GM19099 (cell line): ENCODE results near the gene C16orf74.
A peak's percentile ranks its signal among the peaks of the same experiment; 100 is the strongest.

Experiments used
- POLR2A ChIP-seq: IDR thresholded peaks from 3 replicates; pipeline ENCODE4 v1.6.1; 2011; ENCODE audit warnings: low read depth; ENCODE audit not compliant: insufficient read length; ENCODE audit errors: extremely low read depth

C16orf74 gene

DNA sequence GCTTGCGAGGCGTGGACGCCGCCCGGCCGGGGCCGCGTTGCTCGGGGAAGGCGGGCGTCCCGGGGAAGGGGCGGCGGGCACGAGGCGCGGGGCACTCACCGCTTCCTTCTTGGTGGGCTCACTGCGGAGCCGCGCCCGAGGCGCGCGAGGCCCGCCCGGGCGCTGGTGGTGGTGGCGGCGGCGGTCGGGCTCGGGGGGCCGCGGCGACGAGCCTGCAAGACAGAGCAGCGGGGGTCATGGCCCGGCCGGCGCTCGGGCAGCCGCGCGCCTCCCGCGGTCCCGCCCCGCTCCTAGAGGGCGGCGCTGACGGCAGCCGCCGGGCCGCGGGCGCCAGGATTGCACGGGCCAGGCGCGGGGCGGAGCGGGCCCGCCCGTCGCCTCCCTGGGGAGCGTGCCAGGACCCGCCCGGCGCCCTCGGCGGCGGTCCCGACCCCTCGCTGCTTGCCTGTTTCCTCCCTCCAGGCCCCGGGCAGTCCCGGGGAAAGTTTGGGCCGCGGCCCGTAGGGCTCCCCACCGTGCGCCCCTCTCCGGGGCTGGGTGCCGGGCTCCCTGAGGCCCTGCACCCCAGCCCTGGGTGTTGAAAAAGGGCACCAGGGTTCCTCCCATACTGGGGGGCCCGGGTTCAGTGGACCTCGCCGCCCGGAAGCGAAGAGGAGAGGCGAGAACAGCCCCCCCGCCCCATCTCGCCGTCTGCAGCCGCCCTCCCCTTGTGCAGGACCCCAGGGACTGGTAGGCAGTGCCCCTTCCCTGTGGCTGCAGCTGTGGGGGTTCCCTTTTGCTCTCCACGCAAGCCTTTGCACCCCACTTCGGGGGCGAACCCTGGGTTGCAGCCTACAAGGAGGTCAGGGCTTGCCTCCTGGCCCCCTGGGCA, at the start of gene C16orf74:
Gene C16orf74, minus strand, starts transcription at position 270 of the 871 bp plus-strand sequence. CDS start 15,879 bp downstream, outside the sequence.
- TF ChIP-seq POLR2A = peak; percentile 10

DNA sequence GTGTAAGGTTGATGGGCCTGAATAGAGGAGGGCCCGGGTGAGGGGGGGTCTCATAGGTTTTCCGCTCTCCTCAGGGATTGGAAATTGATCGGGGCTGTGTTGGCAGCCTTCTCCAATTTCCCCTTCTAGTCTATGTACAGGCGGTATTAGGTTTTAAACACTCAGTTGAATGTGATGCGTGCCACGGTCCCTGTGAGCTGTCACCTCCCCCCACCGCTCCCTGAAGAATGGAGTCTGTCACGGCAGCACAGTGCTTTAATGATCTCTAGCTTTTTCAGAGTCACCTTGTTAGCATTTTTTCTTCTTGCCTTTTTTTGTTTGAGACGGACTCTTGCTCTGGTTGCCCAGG, 49.4 kb upstream of the C16orf74 start:
- no peak for TF ChIP-seq POLR2A

DNA sequence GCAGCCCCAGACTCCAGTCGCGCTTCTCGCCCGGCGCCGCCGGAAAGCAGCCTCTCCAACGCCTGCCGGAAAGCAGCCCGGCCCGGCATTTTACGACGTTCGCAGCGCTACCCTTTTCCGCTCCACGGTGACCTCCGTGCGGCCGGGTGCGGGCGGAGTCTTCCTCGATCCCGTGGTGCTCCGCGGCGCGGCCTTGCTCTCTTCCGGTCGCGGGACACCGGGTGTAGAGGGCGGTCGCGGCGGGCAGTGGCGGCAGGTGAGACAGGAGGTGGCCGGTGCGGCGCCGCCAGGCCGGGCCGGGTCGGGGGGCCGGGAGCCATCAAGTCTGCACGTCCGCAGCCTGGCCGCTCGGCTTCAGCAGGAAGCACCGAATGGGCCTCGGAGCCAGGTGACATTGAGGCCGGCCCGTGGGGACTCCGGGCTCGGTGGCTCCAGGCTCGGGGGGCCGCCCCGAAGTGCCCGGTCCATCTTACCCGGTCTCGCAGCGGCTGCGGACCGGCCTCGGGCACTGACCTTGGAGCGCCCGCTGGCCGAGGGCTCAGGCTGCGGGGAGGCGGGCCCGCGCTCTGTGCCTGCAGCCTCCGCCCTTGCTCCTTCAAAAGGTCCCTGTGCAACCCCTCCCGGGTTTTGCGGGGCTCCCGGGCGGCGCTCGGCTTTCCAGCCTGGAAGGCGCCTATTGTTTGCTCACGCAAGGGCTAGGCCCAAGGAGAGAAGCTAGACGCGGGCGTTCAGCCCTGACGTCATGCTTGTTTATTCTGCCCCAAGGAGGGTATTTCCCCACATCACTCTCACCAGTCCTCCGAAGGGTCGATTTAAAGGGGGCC, 48.8 kb upstream of the C16orf74 start, which contains the start of the genes COX4I1 and EMC8:
Gene COX4I1, plus strand, starts transcription at position 199 of the 824 bp plus-strand sequence. CDS start 1,511 bp downstream, outside the sequence.
Gene EMC8, minus strand, starts transcription at position 48 of the 824 bp plus-strand sequence. CDS start 249 bp downstream, outside the sequence.
- TF ChIP-seq POLR2A = peak; percentile 92

DNA sequence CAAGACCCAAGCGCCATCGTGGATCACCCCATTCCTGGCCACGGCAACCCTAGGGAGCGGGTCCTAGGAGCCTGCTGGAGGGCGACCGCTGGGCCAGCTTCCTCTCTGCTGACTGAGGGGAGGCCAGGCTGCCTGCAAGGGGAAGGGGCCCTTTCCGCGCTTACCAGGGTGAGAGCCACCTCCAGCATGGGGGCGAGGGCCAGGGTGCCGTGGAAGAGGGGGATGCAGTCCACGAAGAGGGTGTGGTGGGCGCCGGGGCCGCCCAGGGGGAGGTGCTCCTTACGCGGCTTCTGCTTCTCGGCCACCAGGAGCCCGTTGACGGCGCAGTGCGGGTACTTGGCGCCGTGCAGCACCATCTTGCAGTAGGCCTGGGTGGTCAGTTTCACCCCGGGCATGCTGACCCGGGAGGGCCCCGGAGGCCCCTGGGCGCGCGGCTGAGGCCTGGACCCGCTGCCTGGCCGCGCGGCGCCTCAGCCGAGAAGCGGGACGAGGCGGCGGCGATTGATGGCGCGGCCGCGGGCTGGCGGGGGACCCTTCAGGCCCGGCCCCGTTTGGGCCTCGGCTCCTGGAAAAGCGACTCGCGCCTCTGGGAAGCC, 48.1 kb upstream of the C16orf74 start:
- TF ChIP-seq POLR2A = no peak

DNA sequence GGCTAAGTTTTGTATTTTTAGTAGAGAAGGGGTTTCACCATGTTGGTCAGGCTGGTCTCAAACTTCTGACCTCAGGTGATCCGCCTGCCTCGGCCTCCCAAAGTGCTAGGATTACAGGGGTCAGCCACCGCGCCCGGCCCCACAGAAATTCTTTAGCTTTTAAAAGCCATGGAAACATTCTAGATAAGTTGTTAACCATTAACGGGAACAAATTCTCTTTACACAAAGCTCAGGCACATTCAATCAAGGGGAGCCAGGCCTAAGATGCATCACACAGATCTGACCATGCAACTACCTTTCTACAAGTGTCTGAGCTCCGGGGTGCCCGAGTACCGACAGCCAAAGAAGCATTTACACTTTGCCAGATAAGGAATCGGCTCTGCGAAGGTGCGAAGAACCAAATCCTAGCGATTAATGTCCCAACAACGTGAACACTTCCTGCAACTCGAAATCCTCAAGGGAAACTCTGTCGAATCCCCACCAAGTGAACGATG, 47.4 kb upstream of the C16orf74 start:
- TF ChIP-seq POLR2A = no peak

GRCh38 chr16:85796599-85796998, 45.7 kb upstream of the C16orf74 start:
- no peak for TF ChIP-seq POLR2A

DNA sequence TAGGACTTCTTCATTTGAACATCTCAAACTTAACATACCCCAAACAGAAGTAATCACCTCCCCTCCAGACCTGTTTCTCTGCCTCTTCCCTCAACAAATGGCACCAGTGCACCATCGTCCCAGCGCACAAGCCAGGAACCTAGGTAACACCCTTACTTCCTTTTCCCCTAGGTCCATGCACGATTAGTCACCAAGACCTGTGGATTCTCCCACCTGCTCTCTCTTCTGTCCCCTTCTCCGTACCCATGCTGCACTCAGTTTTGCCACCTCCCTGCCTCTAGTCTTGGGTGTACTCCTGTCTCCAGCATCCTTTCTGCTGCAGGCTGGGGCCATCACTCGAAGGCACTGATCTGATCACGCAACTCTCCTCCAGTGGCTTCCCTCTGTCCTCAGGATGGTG, 45.3 kb upstream of the C16orf74 start:
- no peak for TF ChIP-seq POLR2A

GRCh38 chr16:85794696-85795095, 43.8 kb upstream of the C16orf74 start:
- no peak for TF ChIP-seq POLR2A

- no peak for TF ChIP-seq POLR2A
Measured at GRCh38 chr16:85793662-85794298, 42.9 kb upstream of the C16orf74 start.

GRCh38 chr16:85789773-85790172, 38.9 kb upstream of the C16orf74 start:
- TF ChIP-seq POLR2A = no peak

DNA sequence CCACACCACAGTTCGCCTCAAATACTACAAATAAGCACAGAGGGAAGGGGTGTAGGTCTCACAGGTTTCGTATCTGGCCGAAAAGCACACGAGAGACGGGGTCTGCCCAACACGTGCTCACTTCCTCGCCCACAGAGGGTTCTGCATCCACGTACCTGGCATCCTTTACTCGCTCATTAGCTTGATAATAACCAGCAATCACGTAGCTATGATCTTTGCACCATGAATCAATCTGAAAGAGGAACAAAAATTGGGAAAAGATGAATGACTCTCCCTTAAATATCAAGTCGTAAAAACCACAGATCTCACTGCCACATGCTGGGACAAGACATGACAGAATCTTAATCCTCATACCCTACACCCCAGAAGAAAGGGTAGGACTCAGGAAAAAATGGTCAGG, 37.9 kb upstream of the C16orf74 start:
- TF ChIP-seq POLR2A = no peak

GRCh38 chr16:85785927-85786326, 35.0 kb upstream of the C16orf74 start:
- no peak for TF ChIP-seq POLR2A

GRCh38 chr16:85784813-85785212, 33.9 kb upstream of the C16orf74 start:
- no peak for TF ChIP-seq POLR2A

GRCh38 chr16:85783441-85783840, 32.5 kb upstream of the C16orf74 start:
- TF ChIP-seq POLR2A = no peak

GRCh38 chr16:85782451-85782850, 31.6 kb upstream of the C16orf74 start:
- no peak for TF ChIP-seq POLR2A

- TF ChIP-seq POLR2A = no peak
Measured at GRCh38 chr16:85781695-85782370, 30.9 kb upstream of the C16orf74 start.
